Fibroblast of the aortic adventitia (primary cell): ENCODE measurements around the gene ZNF74. TPM values are rescaled to one million over a fixed set of nuclear protein-coding genes. Genes with fewer than 3 reads are reported as not detected.
"Not testable (repeated sequence)": the region's sequence is repeated elsewhere in the genome, so short reads cannot be mapped to it uniquely, and the experiment has no call there.

Experiments used
- DNase-seq: peaks from one replicate; pipeline ENCODE4 v3.0.0-alpha.2; 2010; ENCODE audit warnings: low read depth
- H3K4me3 ChIP-seq: 2 replicates; pipeline ENCODE4 v1.5.1; 2011; ENCODE audit warnings: low read depth, mild to moderate bottlenecking, control low read depth, low read length, moderate library complexity
- CTCF ChIP-seq: IDR thresholded peaks from 2 replicates; pipeline ENCODE4 v1.5.1; 2011; ENCODE audit warnings: mild to moderate bottlenecking, low read length, control low read depth, inconsistent platforms; ENCODE audit not compliant: insufficient read depth
- total RNA-seq: library from RNA; depleted of rRNA; stranded (reverse); fragments of >200 nt; gene quantifications from 2 replicates; pipeline ENCODE4 v1.2.3, GENCODE V29; 2012; ENCODE audit warnings: low replicate concordance

ZNF74 gene
- 5.8 and 44.3 TPM in 2 replicates for total RNA-seq

- no peak for TF ChIP-seq CTCF
- H3K4me3 ChIP-seq = peak within 1 kb of the TSS; percentile 83
- DNase-seq = peak; percentile 92
Observed at GRCh38 chr22:20393705-20394476, at the start of gene ZNF74. Gene ZNF74 (plus strand): TSS chr22:20394151. CDS start chr22:20394629, 478 bp downstream.

GRCh38 chr22:20346553-20346952 is 47.4 kb upstream of the ZNF74 start:
- DNase-seq, H3K4me3 ChIP-seq: not testable (repeated sequence)

GRCh38 chr22:20352536-20352935 is 41.4 kb upstream of the ZNF74 start:
- not testable (repeated sequence) for H3K4me3 ChIP-seq, DNase-seq

- no peak for TF ChIP-seq CTCF
- DNase-seq = no peak
Observed at GRCh38 chr22:20354238-20354975, 39.5 kb upstream of the ZNF74 start.

GRCh38 chr22:20355939-20356636 is 37.9 kb upstream of the ZNF74 start:
- not testable (repeated sequence) for DNase-seq

More at GRCh38 chr22:20354238-20354975, 39.5 kb upstream of the ZNF74 start:
- H3K4me3 ChIP-seq = no peak overlapping the region

GRCh38 chr22:20356906-20357305 is 37.0 kb upstream of the ZNF74 start:
- H3K4me3 ChIP-seq, DNase-seq: not testable (repeated sequence)

More at GRCh38 chr22:20355939-20356636, 37.9 kb upstream of the ZNF74 start:
- not testable (repeated sequence) for H3K4me3 ChIP-seq

- not testable (repeated sequence) for H3K4me3 ChIP-seq, DNase-seq
Observed at GRCh38 chr22:20357967-20358366, 36.0 kb upstream of the ZNF74 start.

- not testable (repeated sequence) for DNase-seq, H3K4me3 ChIP-seq
Observed at GRCh38 chr22:20358503-20359239, 35.3 kb upstream of the ZNF74 start.

- H3K4me3 ChIP-seq, DNase-seq: not testable (repeated sequence)
Observed at GRCh38 chr22:20360261-20360660, 33.7 kb upstream of the ZNF74 start.

GRCh38 chr22:20360866-20361751 is 32.8 kb upstream of the ZNF74 start:
- not testable (repeated sequence) for H3K4me3 ChIP-seq, DNase-seq

- DNase-seq, H3K4me3 ChIP-seq: not testable (repeated sequence)
Observed at GRCh38 chr22:20361752-20362229, 32.2 kb upstream of the ZNF74 start.

- not testable (repeated sequence) for DNase-seq, H3K4me3 ChIP-seq
Observed at GRCh38 chr22:20362403-20362802, 31.5 kb upstream of the ZNF74 start.

GRCh38 chr22:20364335-20365260 is 29.4 kb upstream of the ZNF74 start:
- H3K4me3 ChIP-seq = not testable (repeated sequence)

More at GRCh38 chr22:20364335-20365260, 29.4 kb upstream of the ZNF74 start:
- DNase-seq = peak; percentile 27
